K562 (cell line): ENCODE data around the gene CREB3L1. TPM values are rescaled to one million over a fixed set of nuclear protein-coding genes. Genes with fewer than 3 reads are reported as not detected.

ENCODE experiments used
- ADNP ChIP-seq: fragments of 200-800 bp; sonication (Bioruptor generic); IDR thresholded peaks from 2 replicates; pipeline ENCODE4 v1.6.1; 2016; ENCODE audit warnings: missing genetic modification characterization, missing compliant biosample characterization
- CBX5 ChIP-seq: IDR thresholded peaks from 2 replicates; pipeline ENCODE4 v1.6.1; 2014; ENCODE audit warnings: low read depth, borderline replicate concordance
- CTBP1 ChIP-seq: fragments of 450-650 bp; IDR thresholded peaks from 2 replicates; pipeline ENCODE4 v1.6.1; 2016; ENCODE audit warnings: borderline replicate concordance
- CTCF ChIP-seq, 3 experiments: IDR thresholded peaks in 2 of 3; conservative IDR thresholded peaks in 1 of 3; 2 replicates each; pipeline ENCODE4 v1.5.1; 2011 to 2012; ENCODE audit warnings: low read length in 3 of 3, mild to moderate bottlenecking in 3 of 3, control low read depth in 2 of 3, improper control_type of control experiment in 1 of 3, inconsistent platforms in 1 of 3, low read depth in 1 of 3, mixed read lengths in 1 of 3, moderate library complexity in 1 of 3; ENCODE audit not compliant: insufficient read depth in 2 of 3
- E2F3 ChIP-seq: fragments of 250-450 bp; sonication (Bioruptor Pico); IDR thresholded peaks from 2 replicates; pipeline ENCODE4 v1.4.0; 2020; ENCODE audit warnings: mild to moderate bottlenecking
- ELK3 ChIP-seq: fragments of 450-650 bp; formaldehyde crosslinking; IDR thresholded peaks from 2 replicates; pipeline ENCODE4 v1.4.0; 2020; ENCODE audit warnings: mild to moderate bottlenecking
- ESRRA ChIP-seq: fragments of 450-650 bp; IDR thresholded peaks from 2 replicates; pipeline ENCODE4 v1.6.1; 2014; ENCODE audit warnings: low read depth, mild to moderate bottlenecking, moderate library complexity, borderline replicate concordance
- HNRNPUL1 ChIP-seq: fragments of 200-400 bp; formaldehyde crosslinking; IDR thresholded peaks from 2 replicates; pipeline ENCODE4 v1.6.1; 2017; ENCODE audit warnings: low read length
- KLF6 ChIP-seq: fragments of 250-450 bp; sonication (Bioruptor Pico); IDR thresholded peaks from 2 replicates; pipeline ENCODE4 v1.4.0; 2020; ENCODE audit warnings: mild to moderate bottlenecking, moderate library complexity, borderline replicate concordance
- OTX1 ChIP-seq: fragments of 450-650 bp; formaldehyde crosslinking; IDR thresholded peaks from 2 replicates; pipeline ENCODE4 v1.4.0; 2022; ENCODE audit warnings: mild to moderate bottlenecking
- RERE ChIP-seq: sonication (generic); formaldehyde crosslinking; IDR thresholded peaks from 2 replicates; pipeline ENCODE4 v1.8.0; 2023; ENCODE audit warnings: missing genetic modification reagents, mild to moderate bottlenecking, borderline replicate concordance
- RHOXF2B ChIP-seq: fragments of 250-450 bp; sonication (Bioruptor Pico); conservative IDR thresholded peaks from 2 replicates; pipeline ENCODE4 v1.5.1; 2021
- SNIP1 ChIP-seq: fragments of 450-650 bp; IDR thresholded peaks from 2 replicates; pipeline ENCODE4 v1.7.1; 2017; ENCODE audit warnings: low read depth, mild to moderate bottlenecking
- TCF7 ChIP-seq: sonication (generic); IDR thresholded peaks from 2 replicates; pipeline ENCODE4 v1.6.1; 2016; ENCODE audit warnings: antibody characterized with exemption, borderline replicate concordance
- XRCC5 ChIP-seq: fragments of 200-400 bp; formaldehyde crosslinking; IDR thresholded peaks from 2 replicates; pipeline ENCODE4 v1.6.1; 2017; ENCODE audit warnings: low read depth, mild to moderate bottlenecking, low read length
- ZBTB26 ChIP-seq: fragments of 450-650 bp; formaldehyde crosslinking; IDR thresholded peaks from 2 replicates; pipeline ENCODE4 v1.4.0; 2022; ENCODE audit warnings: missing genetic modification characterization
- ZBTB7A ChIP-seq: IDR thresholded peaks from 2 replicates; pipeline ENCODE4 v1.6.1; 2011; ENCODE audit warnings: low read depth, mild to moderate bottlenecking, low read length, moderate library complexity, borderline replicate concordance; ENCODE audit not compliant: control insufficient read depth
- ZNF212 ChIP-seq: fragments of 450-650 bp; formaldehyde crosslinking; IDR thresholded peaks from 2 replicates; pipeline ENCODE4 v1.4.0; 2020; ENCODE audit warnings: mild to moderate bottlenecking
- ZNF717 ChIP-seq: fragments of 250-450 bp; sonication (Bioruptor Pico); IDR thresholded peaks from 2 replicates; pipeline ENCODE4 v1.5.0; 2021
- ZNF764 ChIP-seq: fragments of 250-450 bp; sonication (Bioruptor Pico); IDR thresholded peaks from 2 replicates; pipeline ENCODE4 v1.4.0; 2020; ENCODE audit warnings: low read depth, mild to moderate bottlenecking, moderate library complexity
- ZNF79 ChIP-seq: fragments of 250-450 bp; sonication (Bioruptor Pico); IDR thresholded peaks from 2 replicates; pipeline ENCODE4 v1.4.0; 2020; ENCODE audit warnings: low read depth, mild to moderate bottlenecking, moderate library complexity
- polyA plus RNA-seq, 8 experiments: library from polyadenylated mRNA; depleted of rRNA in 4 of 8; stranded (reverse) in 5 of 8; unstranded in 3 of 8; fragments of >200 nt; fragmentation: Nextera tagmentation in 2 of 8; fragmentation: Illumina TruSeq in 1 of 8; extraction: Ambion mirVana in 2 of 8; extraction: Trizol in 1 of 8; gene quantifications; 2 replicates each; pipeline versions ENCODE4 v1.2.1 to v1.2.3, GENCODE V29; 2011 to 2014; ENCODE audit warnings: inconsistent platforms in 1 of 8, missing spikeins in 1 of 8
- total RNA-seq, 7 experiments: library from RNA; depleted of rRNA in 6 of 7; stranded (reverse); fragments of >200 nt in 6 of 7; fragmentation: Illumina TruSeq in 2 of 7; extraction: Trizol in 2 of 7; gene quantifications; 2 replicates each; pipeline versions ENCODE4 v1.2.1 to v1.2.3, GENCODE V29; 2011 to 2021; ENCODE audit warnings: low replicate concordance in 1 of 7

CREB3L1 gene
- total and polyA plus RNA-seq, 9 of the 15 experiments (the other 6 are each of a cell fraction or from before 2014, with no cell fraction given), result 1.2 to 27.6 (median 3.7) TPM

GRCh38 chr11:46345131-46345597, 67.7 kb downstream of the CREB3L1 start (continued):
- no peak for TF ChIP-seq ELK3 (CRISPR knock-in tag)
- TF ChIP-seq ZNF79 (CRISPR knock-in tag), result no peak
- TF ChIP-seq RERE (CRISPR knock-in tag), result no peak
- TF ChIP-seq CTCF (IDR thresholded peaks at IDR 0.05 in 2 of 3, conservative IDR thresholded peaks at IDR 0.05 in 1 of 3; ENCODE audit: insufficient read depth in 2 of 3, low read depth in 1 of 3, low read length in 3 of 3), result peak in 2 of 3 experiments; percentile 23 to 45; a peak in 2 of 6 replicates
- no peak for TF ChIP-seq ZNF212 (CRISPR knock-in tag)
- TF ChIP-seq ADNP, result no peak
- no peak for TF ChIP-seq CBX5
- peak; percentile 51 for TF ChIP-seq CTBP1
- TF ChIP-seq KLF6 (CRISPR knock-in tag), result no peak
- no peak for TF ChIP-seq ESRRA
- no peak for TF ChIP-seq SNIP1
- no peak for TF ChIP-seq E2F3
- no peak for TF ChIP-seq TCF7
- TF ChIP-seq ZBTB26 (CRISPR knock-in tag), result no peak
- TF ChIP-seq ZNF717 (CRISPR knock-in tag), result no peak
- TF ChIP-seq HNRNPUL1, result no peak
- TF ChIP-seq XRCC5, result no peak
- TF ChIP-seq RHOXF2B (CRISPR knock-in tag), result no peak
- no peak for TF ChIP-seq OTX1 (CRISPR knock-in tag)
- TF ChIP-seq ZNF764 (CRISPR knock-in tag), result no peak
- TF ChIP-seq ZBTB7A, result peak; percentile 54; the same call in 1 of the 2 replicates
- TF ChIP-seq, all 486 proteins: peak for 23
